H1 (cell line): ENCODE measurements around the gene PTPRT. TPM values are rescaled to one million over a fixed set of nuclear protein-coding genes. Genes with fewer than 3 reads are reported as not detected.

Experiments used
- CHD2 ChIP-seq: IDR thresholded peaks from 2 replicates; pipeline ENCODE4 v1.6.1; 2012; ENCODE audit warnings: low read length, improper control_type of control experiment
- SIN3A ChIP-seq, 2 experiments: IDR thresholded peaks in 1 of 2; conservative IDR thresholded peaks in 1 of 2; 2 replicates each; pipeline ENCODE4 v1.6.1; 2011 to 2012; ENCODE audit warnings: low read length in 2 of 2, improper control_type of control experiment in 1 of 2, low read depth in 1 of 2, mild to moderate bottlenecking in 1 of 2
- TEAD4 ChIP-seq: IDR thresholded peaks from 2 replicates; pipeline ENCODE4 v1.6.1; 2012; ENCODE audit warnings: low read depth, low read length, inconsistent platforms, mixed read lengths
- polyA plus RNA-seq, 7 experiments: library from polyadenylated mRNA; depleted of rRNA in 3 of 7; stranded (reverse) in 5 of 7; unstranded in 2 of 7; fragments of >200 nt in 5 of 7; fragments of 200-250 nt in 2 of 7; gene quantifications; 1 replicate in 5 of 7; 2 replicates in 1 of 7; 4 replicates in 1 of 7; pipeline versions ENCODE4 v1.2.1 to v1.2.3, GENCODE V29; 2011 to 2013; ENCODE audit warnings: missing spikeins in 2 of 7, mixed read lengths in 2 of 7
- total RNA-seq: library from RNA; stranded (reverse); fragmentation: NEBNext Ultra II Directional; extraction: Animal tissue kit (Norgen Biotek cat#: 25700); gene quantifications from 2 replicates; pipeline ENCODE4 v1.2.1, GENCODE V29; 2021
- TF ChIP-seq, protein P1 (sequence below): IDR thresholded peaks from 2 replicates; pipeline ENCODE4 v1.6.1; 2011; ENCODE audit warnings: low read length, improper control_type of control experiment

The PTPRT gene
- total and polyA plus RNA-seq, 2 of the 8 experiments (the other 6 are each of a cell fraction or from before 2014, with no cell fraction given) = 0.33 to 1.8 TPM

DNA sequence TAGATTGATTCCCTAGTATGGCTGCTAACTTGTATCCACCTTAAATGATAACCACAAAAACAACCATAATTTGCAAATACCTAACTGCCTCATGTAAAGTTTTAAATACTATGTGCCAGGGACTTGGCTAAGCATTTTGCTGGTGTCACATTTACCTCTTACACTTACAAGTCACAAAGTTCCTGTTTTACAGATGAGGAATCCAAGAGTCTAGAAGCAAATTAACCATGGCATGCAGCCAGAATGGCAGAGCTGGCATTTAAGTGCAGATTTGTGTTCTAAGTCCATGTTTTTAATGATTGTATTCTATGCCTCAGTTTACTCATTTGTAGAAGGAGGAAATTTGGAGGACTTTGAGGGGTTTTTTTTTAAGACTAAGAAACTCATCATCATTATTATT lies 696.7 kb downstream of the PTPRT start (continued):
- TF ChIP-seq, protein P1, sequence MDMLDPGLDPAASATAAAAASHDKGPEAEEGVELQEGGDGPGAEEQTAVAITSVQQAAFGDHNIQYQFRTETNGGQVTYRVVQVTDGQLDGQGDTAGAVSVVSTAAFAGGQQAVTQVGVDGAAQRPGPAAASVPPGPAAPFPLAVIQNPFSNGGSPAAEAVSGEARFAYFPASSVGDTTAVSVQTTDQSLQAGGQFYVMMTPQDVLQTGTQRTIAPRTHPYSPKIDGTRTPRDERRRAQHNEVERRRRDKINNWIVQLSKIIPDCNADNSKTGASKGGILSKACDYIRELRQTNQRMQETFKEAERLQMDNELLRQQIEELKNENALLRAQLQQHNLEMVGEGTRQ = no peak
- TF ChIP-seq SIN3A (conservative IDR thresholded peaks at IDR 0.05 in 1 of 2, IDR thresholded peaks at IDR 0.05 in 1 of 2; ENCODE audit: low read depth in 1 of 2, low read length in 2 of 2) (no peak), CHD2 (no peak), TEAD4 (no peak)
- TF ChIP-seq, all 59 proteins: peak for 0
